Activated CD4-positive, CD25-positive, alpha-beta regulatory T cell treated with anti-CD3 and anti-CD28 coated beads, Interleukin-2, amount 50 U/mL, for 72 hours (primary cell): ENCODE results near the gene MGST3.
"Not testable (repeated sequence)": the region's sequence is repeated elsewhere in the genome, so short reads cannot be mapped to it uniquely, and the experiment has no call there.

Experiments used
- DNase-seq: peaks from one replicate; pipeline ENCODE4 v3.0.0; 2021

Gene MGST3

GRCh38 chr1:165630629-165631341, at the start of gene MGST3:
Gene MGST3 (plus strand): TSS chr1:165631234. CDS start chr1:165649848, 18,614 bp downstream.
- peak; percentile 92 for DNase-seq

DNA sequence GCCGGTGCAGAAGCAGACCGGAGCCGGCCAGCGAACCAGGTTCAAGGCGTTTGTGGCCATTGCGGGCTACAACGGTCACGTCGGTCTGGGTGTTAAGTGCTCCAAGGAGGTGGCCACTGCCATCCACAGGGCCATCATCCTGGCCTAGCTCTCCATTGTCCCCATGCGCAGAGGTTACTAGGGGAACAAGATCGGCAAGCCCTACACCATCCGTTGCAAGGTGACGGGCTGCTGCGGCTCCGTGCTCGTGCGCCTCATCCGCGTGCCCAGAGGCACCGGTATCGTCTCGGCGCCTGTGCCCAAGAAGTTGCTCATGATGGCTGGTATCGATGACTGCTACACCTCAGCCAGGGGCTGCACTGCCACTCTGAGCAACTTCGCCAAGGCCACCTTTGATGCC, 49.1 kb upstream of the MGST3 start:
- no peak for DNase-seq

DNA sequence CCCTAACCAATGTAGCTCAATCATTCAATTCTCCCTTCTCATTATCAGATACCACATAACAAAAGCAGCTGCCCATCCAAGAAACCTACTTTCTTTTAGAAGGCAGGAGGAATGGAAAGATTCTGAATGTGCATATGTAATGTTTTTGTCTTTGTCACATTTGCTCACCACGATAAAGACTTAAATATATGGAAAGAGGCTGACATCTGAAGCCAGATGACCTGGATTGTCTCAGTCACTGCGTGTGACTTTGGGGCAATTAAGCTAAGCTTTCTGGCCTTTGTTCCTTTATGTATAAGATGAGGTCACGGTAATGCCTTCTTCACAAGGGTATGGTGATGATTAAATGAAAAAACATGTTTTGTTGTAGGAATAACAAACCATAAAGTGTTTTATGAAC, 44.6 kb upstream of the MGST3 start:
- DNase-seq, result no peak

DNA sequence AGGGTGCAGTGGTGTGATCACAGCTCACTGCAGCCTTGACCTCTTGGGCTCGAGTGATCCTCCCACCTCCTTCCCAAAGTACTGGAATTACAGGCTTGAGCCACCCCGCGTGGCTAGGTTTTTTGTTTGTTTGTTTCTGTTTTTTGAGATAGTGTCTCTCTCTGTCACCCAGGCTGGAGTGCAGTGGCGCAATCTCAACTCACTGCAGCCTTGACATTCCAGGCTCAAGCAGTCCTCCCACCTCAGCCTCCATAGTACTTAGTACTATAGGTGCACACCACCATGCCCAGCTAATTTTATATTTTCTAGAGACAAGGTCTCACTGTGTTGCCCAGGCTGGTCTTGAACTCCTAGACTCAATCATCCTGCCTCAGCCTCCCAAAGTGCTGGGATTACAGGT, 39.6 kb upstream of the MGST3 start:
- DNase-seq, result not testable (repeated sequence)

GRCh38 chr1:165592945-165593823, 37.9 kb upstream of the MGST3 start:
- peak; percentile 76 for DNase-seq

GRCh38 chr1:165595246-165595938, 35.6 kb upstream of the MGST3 start:
- DNase-seq, result no peak

DNA sequence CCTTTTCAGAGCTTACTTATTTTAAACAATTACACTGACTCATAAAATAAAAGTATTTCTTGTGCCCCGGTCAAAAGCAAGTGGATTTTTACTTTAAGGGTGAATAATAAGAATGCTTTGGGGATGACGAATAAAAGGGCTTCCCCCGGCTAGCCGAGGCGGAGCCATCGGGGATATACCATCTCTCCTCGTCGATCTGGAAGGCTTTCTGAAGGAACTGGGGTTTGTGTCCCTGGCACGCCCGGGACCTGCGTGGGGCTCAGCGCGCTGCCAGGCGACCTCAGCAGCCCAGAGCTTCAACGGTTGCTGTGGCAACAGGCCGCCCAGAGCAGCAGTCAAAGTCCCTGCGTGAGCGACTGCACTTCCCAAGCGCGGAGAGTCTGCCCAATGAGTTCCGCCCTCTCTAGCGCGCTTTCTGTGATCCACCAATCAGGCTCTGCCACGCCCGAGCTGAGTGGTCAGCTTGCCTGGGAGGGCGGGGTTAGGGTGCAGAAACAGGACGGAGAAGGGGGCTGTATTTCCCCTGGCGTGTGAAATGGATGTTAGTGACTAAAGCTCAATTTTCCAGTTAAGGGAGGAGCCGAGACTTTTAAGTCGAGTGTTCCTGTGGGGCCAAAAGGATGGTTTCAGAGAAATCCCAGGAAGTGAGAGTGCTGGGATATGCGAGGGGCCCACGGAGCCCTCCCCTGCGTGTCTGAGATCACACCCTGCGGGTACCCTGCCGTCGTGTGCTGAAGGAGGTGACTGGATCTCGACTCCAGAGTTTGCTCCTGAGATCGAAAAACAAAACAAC, 33.0 kb upstream of the MGST3 start:
- peak; percentile 86 for DNase-seq

GRCh38 chr1:165598676-165599059, 32.4 kb upstream of the MGST3 start:
- DNase-seq, result no peak

GRCh38 chr1:165600793-165601192, 30.2 kb upstream of the MGST3 start:
- no peak for DNase-seq

- DNase-seq, result no peak
These were observed 27.2 kb upstream of the MGST3 start for GRCh38 chr1:165603810-165604209.

DNA sequence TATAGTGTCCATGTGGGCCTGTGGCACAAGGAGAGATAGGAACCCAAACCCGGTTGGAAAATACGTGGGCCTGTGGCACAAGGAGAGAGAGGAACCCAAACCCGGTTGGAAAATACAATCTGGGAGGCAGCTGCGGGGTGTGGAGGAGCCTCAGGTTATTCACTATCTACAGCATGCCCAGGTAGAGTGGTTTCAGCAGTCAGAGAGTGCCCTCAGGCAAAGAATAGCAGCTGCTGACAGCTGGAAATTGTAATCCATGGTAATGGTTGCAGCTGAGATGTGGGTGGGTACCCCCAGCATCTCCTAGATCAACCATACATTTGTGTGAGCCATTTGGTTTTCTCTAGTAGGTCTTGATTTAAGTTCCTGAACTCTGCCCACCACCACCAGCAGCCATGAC, 25.8 kb upstream of the MGST3 start:
- no peak for DNase-seq

DNA sequence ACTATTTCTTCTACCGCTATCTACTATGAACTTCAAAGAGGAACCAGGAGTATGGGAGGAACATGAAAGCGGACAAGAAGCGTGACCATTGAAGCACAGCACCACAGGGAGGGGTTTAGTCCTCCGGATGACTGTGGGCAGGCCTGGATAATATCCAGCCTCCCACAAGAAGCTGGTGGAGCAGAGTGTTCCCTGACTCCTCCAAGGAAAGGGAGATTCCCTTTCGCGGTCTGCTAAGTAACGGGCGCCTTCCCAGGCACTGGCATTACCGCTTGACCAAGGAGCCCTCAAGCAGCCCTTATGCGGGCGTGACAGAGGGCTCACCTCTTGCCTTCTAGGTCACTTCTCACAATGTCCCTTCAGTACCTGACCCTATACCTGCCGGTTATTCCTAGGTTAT, 24.4 kb upstream of the MGST3 start:
- not testable (repeated sequence) for DNase-seq

DNA sequence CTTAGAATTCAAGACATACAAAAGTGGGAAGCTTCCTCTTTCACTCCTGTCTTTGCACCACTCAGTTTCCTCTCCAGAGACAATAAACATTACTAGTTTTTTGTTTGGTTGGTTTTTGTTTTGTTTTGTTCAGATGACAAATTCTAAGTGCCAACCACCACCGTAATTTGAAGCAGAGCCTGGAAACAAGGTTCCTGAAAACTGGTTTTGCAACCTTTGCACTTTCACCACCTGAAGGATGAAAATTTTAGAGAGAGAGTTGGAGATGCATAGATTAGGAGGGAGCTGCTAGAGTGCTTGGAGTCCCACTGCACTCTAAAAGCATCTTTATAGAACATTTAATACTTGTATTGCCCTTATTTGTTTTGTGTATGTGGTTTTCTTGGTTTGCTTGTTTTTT, 20.2 kb upstream of the MGST3 start:
- DNase-seq, result no peak

DNA sequence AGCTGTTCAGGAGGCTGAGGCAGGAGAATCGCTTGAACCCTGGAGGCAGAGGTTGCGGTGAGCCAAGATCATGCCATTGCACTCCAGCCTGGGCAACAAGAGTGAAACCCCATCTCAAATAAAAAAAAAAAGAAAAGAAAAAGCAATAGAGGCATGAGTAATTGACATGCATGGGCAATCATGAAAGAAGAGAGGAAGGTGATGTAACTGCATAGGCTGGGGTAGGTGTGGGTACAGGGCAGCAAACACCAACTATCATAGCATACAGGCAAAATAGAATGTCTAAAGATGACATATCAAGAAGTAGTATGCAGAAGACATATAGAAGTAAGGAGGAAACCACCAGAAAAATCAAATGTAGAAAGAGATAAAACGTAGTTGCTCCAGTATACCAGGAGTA, 19.0 kb upstream of the MGST3 start:
- DNase-seq, result no peak

DNA sequence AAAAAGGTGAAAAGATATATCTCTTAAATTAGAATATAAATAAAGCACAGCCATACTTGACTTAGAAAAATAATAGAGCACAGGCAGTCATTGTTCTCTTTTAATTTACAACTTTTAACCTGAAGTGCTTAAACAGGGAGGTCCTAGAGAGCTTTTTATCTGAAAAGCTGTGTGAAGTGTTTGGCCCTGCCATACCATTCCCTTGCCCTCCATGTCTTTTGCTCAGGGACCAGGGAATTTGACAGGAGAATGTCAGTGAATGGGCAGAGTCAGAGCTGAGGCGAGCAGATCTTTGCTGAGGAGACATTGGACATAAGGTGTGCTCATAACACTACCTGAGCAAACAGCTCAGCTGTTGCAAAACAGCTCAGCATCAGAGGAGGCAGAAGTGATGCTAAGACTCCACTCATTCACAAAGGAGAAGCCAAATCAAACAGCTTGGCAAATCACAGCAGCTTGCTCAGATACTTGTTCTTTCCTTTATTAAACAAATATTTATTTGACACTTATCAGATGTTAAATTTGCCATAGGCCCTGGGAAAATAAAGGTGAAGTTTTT, 14.9 kb upstream of the MGST3 start:
- no peak for DNase-seq

DNA sequence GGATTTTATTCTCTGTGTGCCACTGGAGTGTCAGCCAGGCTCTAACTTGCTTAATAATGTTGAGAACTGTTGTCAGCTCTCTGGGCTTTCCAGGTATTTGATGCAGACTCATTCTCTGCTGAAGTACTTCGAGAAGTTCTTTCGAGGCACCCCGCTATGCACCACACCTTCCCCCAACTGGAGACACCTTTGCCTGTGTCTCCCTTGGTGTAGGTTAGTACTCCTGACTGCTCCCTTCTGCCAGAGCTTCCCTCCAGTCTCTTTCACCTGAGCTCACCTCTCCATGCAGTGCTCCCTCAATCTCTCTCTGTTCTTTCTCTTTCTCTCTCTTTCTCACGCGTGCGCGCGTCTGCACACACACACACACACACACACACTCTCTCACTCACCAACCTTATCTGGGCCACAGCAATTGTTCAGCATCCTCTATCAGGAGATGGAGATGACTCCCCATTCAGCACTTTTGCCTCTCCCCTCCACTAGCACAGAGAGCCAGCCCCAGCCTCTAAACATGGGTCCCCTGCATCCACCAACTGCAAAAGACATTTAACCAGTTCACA, 14.0 kb upstream of the MGST3 start:
- DNase-seq, result no peak

DNA sequence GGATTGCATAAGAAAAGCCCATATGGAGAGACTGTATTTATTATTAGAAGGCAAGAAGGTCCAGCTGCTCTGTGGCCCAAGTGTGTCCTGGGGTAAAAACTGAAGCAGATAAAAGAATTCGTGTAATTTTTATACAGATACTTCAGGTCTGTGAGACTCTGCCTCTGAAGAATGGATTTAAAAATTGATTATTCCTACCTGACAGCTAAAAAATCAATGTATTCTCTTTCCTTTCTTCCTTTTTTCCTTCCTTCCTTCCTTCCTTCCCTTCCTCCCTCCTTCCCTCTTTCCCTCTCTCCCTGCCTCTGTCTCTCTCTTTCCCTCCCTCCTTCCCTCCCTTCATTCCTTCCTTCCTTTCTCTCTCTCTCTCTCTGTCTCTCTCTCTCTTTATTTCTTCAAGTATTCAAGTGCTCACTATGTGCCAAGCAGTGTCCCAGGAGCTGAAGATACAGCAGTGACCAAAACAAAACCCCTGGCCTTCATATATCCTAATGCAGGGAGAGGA, 11.3 kb upstream of the MGST3 start:
- no peak for DNase-seq

GRCh38 chr1:165623624-165624023, 7.4 kb upstream of the MGST3 start:
- DNase-seq, result no peak

- no peak for DNase-seq
These were observed 6.6 kb upstream of the MGST3 start for GRCh38 chr1:165624441-165624840.

DNA sequence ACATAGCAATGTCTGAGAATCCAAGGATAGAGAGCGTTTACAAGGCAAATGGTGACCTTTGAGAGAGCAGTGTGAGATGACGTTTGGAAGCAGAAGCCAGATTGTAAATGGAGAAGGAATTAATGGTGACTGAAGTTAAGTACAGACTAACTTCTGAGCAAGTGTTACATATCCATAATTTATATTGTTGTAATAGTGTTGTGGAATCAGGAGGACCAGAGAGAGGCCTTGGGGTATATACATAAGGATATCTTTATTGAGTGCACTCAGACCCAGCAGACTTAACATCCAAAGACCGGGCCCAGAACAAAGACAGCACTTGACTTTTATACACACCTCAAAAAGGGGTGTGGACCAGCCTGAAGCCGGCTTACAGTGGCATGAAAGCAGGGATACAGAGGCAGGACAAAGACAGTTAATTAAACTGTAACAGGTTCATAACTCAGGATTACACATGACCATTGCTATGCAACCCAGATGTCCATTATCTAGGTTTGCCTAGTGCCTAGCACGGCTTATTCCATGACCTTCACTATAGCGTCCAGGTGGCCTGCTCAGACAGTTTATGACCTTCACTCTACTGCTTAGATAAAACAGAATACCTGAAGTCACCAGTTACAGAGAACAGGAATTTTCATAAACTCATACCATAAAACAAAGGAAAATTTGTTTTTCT, 2.7 kb upstream of the MGST3 start:
- DNase-seq, result no peak

DNA sequence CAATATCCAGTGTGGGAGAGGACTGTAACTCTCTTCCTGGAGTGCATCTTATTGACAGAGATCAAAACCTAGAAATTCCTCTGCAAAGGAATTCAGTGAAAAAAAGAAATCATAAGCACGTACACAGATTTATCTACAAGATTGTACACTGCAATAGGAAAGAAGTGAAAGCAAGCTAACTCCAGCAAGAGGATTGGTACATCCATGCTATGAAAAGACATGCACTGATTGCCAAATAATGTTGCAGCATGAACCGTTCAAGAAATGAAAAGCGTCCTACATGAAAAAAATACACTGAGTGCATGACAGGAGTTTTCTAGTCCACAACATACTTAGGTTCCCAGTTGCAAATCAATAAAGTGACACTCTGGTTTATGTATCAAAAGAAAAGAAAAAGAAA, 1.9 kb upstream of the MGST3 start:
- no peak for DNase-seq
